H9 (cell line): ENCODE measurements around the gene CAMTA1. TPM values are rescaled to one million over a fixed set of nuclear protein-coding genes. Genes with fewer than 3 reads are reported as not detected.
A peak's percentile ranks its signal among the peaks of the same experiment; 100 is the strongest.
"Not testable (repeated sequence)": the region's sequence is repeated elsewhere in the genome, so short reads cannot be mapped to it uniquely, and the experiment has no call there.

Experiments
- DNase-seq: peaks from one replicate; pipeline ENCODE4 v3.0.0-alpha.2; 2017
- H2AFZ ChIP-seq: one replicate; pipeline ENCODE4 v1.6.1; 2013; ENCODE audit warnings: mild to moderate bottlenecking, low read length, control low read depth, moderate library complexity
- H2AK5ac ChIP-seq: 2 replicates; pipeline ENCODE4 v1.6.1; 2013; ENCODE audit warnings: low read length, control low read depth, mixed read lengths; ENCODE audit not compliant: insufficient read length
- H2BK120ac ChIP-seq: one replicate; pipeline ENCODE4 v1.6.1; 2013; ENCODE audit warnings: low read depth, mild to moderate bottlenecking, low read length, control low read depth, inconsistent platforms; ENCODE audit not compliant: poor library complexity, severe bottlenecking
- H2BK12ac ChIP-seq: 2 replicates; pipeline ENCODE4 v1.6.1; 2013; ENCODE audit warnings: low read length, control low read depth, mixed read lengths, low read depth; ENCODE audit not compliant: insufficient read length
- H2BK15ac ChIP-seq: 2 replicates; pipeline ENCODE4 v1.6.1; 2013; ENCODE audit warnings: low read depth, low read length, control low read depth
- H2BK20ac ChIP-seq: one replicate; pipeline ENCODE4 v1.6.1; 2013; ENCODE audit warnings: low read depth, mild to moderate bottlenecking, low read length, control low read depth, inconsistent platforms; ENCODE audit not compliant: poor library complexity, severe bottlenecking
- H2BK5ac ChIP-seq: 2 replicates; pipeline ENCODE4 v1.6.1; 2013; ENCODE audit warnings: low read length, control low read depth, mixed read lengths; ENCODE audit not compliant: insufficient read length
- H3K14ac ChIP-seq: 2 replicates; pipeline ENCODE4 v1.6.1; 2013; ENCODE audit warnings: low read length, control low read depth; ENCODE audit not compliant: insufficient read depth
- H3K18ac ChIP-seq: 2 replicates; pipeline ENCODE4 v1.6.1; 2013; ENCODE audit warnings: low read depth, mild to moderate bottlenecking, mixed read lengths, low read length, control low read depth; ENCODE audit not compliant: insufficient read length
- H3K23ac ChIP-seq: 2 replicates; pipeline ENCODE4 v1.6.1; 2013; ENCODE audit warnings: low read length, control low read depth, mixed read lengths, low read depth; ENCODE audit not compliant: insufficient read length
- H3K23me2 ChIP-seq: 2 replicates; pipeline ENCODE4 v1.6.1; 2013; ENCODE audit warnings: low read depth, mild to moderate bottlenecking, mixed read lengths, low read length, control low read depth; ENCODE audit not compliant: insufficient read length, poor library complexity, severe bottlenecking
- H3K27ac ChIP-seq: 2 replicates; pipeline ENCODE4 v1.5.1; 2013; ENCODE audit warnings: low read length, control low read depth, mixed read lengths, low read depth; ENCODE audit not compliant: insufficient read length
- H3K27me3 ChIP-seq: 2 replicates; pipeline ENCODE4 v1.6.1; 2013; ENCODE audit warnings: low read length, control low read depth, inconsistent platforms; ENCODE audit not compliant: insufficient read depth
- H3K4ac ChIP-seq: 2 replicates; pipeline ENCODE4 v1.6.1; 2013; ENCODE audit warnings: low read depth, mild to moderate bottlenecking, control low read depth, inconsistent platforms, low read length, moderate library complexity
- H3K4me1 ChIP-seq: 2 replicates; pipeline ENCODE4 v1.6.1; 2013; ENCODE audit warnings: low read length, control low read depth, inconsistent platforms; ENCODE audit not compliant: insufficient read depth
- H3K4me2 ChIP-seq: 2 replicates; pipeline ENCODE4 v1.6.1; 2013; ENCODE audit warnings: low read length, control low read depth, mixed read lengths; ENCODE audit not compliant: insufficient read length, insufficient read depth
- H3K56ac ChIP-seq: 2 replicates; pipeline ENCODE4 v1.6.1; 2013; ENCODE audit warnings: low read depth, mild to moderate bottlenecking, mixed read lengths, low read length, control low read depth; ENCODE audit not compliant: insufficient read length
- H3K79me1 ChIP-seq: 2 replicates; pipeline ENCODE4 v1.6.1; 2013; ENCODE audit warnings: low read depth, mild to moderate bottlenecking, moderate library complexity, low read length, control low read depth, inconsistent platforms; ENCODE audit not compliant: insufficient read depth, poor library complexity, severe bottlenecking
- H3K79me2 ChIP-seq: 2 replicates; pipeline ENCODE4 v1.6.1; 2013; ENCODE audit warnings: low read length, control low read depth, inconsistent platforms; ENCODE audit not compliant: insufficient read depth
- H3K9ac ChIP-seq: 2 replicates; pipeline ENCODE4 v1.6.1; 2013; ENCODE audit warnings: low read length, control low read depth, mixed read lengths; ENCODE audit not compliant: insufficient read length; ENCODE audit errors: extremely low read depth
- H3K9me3 ChIP-seq: one replicate; pipeline ENCODE4 v1.6.1; 2013; ENCODE audit warnings: low read depth, low read length, inconsistent platforms; ENCODE audit not compliant: control insufficient read depth
- H3T11ph ChIP-seq: one replicate; pipeline ENCODE4 v1.6.1; 2013; ENCODE audit warnings: mild to moderate bottlenecking, low read length, control low read depth, inconsistent platforms
- H4K20me1 ChIP-seq: one replicate; pipeline ENCODE4 v1.6.1; 2013; ENCODE audit not compliant: control insufficient read depth, insufficient read length, insufficient read depth
- H4K5ac ChIP-seq: 2 replicates; pipeline ENCODE4 v1.6.1; 2013; ENCODE audit warnings: low read depth, mild to moderate bottlenecking, mixed read lengths, low read length, control low read depth; ENCODE audit not compliant: insufficient read length
- H4K8ac ChIP-seq: replicated peaks from 2 replicates; pipeline ENCODE4 v1.6.1; 2013; ENCODE audit warnings: low read length, control low read depth, mixed read lengths, low read depth; ENCODE audit not compliant: insufficient read length
- H4K91ac ChIP-seq: 2 replicates; pipeline ENCODE4 v1.6.1; 2013; ENCODE audit warnings: low read depth, mild to moderate bottlenecking, moderate library complexity, mixed read lengths, low read length, control low read depth; ENCODE audit not compliant: insufficient read length
- H3K27ac Mint-ChIP-seq, 3 experiments: 2 replicates in 2 of 3; 3 replicates in 1 of 3; pipeline ENCODE4 v1.8.0; 2020 to 2021; ENCODE audit warnings: mixed read lengths in 3 of 3, mild to moderate bottlenecking in 1 of 3, moderate library complexity in 1 of 3
- H3K27me3 Mint-ChIP-seq: 2 replicates; pipeline ENCODE4 v1.8.0; 2021; ENCODE audit warnings: low read depth, mild to moderate bottlenecking, moderate library complexity, mixed read lengths
- H3K36me3 Mint-ChIP-seq, 3 experiments: 2 replicates in 2 of 3; 3 replicates in 1 of 3; pipeline ENCODE4 v1.8.0; 2020 to 2021; ENCODE audit warnings: low read depth in 3 of 3, mixed read lengths in 3 of 3; ENCODE audit not compliant: insufficient read depth in 1 of 3
- H3K4me1 Mint-ChIP-seq, 2 experiments: 2 replicates each; pipeline ENCODE4 v1.8.0; 2020; ENCODE audit warnings: mixed read lengths in 2 of 2
- H3K4me3 Mint-ChIP-seq, 2 experiments: 2 replicates in 1 of 2; 3 replicates in 1 of 2; pipeline ENCODE4 v1.8.0; 2020 to 2021; ENCODE audit warnings: mild to moderate bottlenecking in 2 of 2, mixed read lengths in 2 of 2, moderate library complexity in 1 of 2
- H3K9me3 Mint-ChIP-seq, 2 experiments: 2 replicates in 1 of 2; 3 replicates in 1 of 2; pipeline ENCODE4 v1.8.0; 2020; ENCODE audit warnings: mild to moderate bottlenecking in 2 of 2, mixed read lengths in 2 of 2, moderate library complexity in 1 of 2
- CTCF ChIP-seq: fragments of 200-600 bp; sonication (generic); conservative IDR thresholded peaks from 3 replicates; pipeline ENCODE4 v1.8.0; 2021; ENCODE audit warnings: antibody characterized with exemption, mild to moderate bottlenecking
- WGBS: extraction: QIAGEN DNeasy Blood & Tissue Kit; methylation state at CpG from one replicate; pipeline ENCODE4 v1.1.7; 2013; ENCODE audit warnings: missing lambda C conversion rate, low lambda C conversion rate, mixed read lengths; ENCODE audit not compliant: insufficient read length; ENCODE audit errors: extremely low coverage; 5-methylcytosine and 5-hydroxymethylcytosine counted together
- total RNA-seq: library from RNA; stranded (reverse); gene quantifications from 2 replicates; pipeline ENCODE4 v1.2.1, GENCODE V29; 2021

The CAMTA1 gene
- total RNA-seq, 1 experiment from 2014 or later: 115 TPM

- no peak overlapping the region for H3K27ac Mint-ChIP-seq
These were observed 46.1 kb downstream of the CAMTA1 start for GRCh38 chr1:6831366-6831765.

GRCh38 chr1:6832006-6832405 lies 46.8 kb downstream of the CAMTA1 start:
- H2AFZ ChIP-seq, H3K18ac ChIP-seq, H3T11ph ChIP-seq, H3K56ac ChIP-seq, H4K5ac ChIP-seq, H3K9ac ChIP-seq, H3K14ac ChIP-seq, H2BK5ac ChIP-seq, DNase-seq, H2AK5ac ChIP-seq, H4K8ac ChIP-seq, H4K91ac ChIP-seq, H3K23ac ChIP-seq, H3K4me1 ChIP-seq, H3K27ac ChIP-seq, H3K9me3 ChIP-seq, H2BK120ac ChIP-seq, H3K79me2 ChIP-seq, H2BK15ac ChIP-seq, H4K20me1 ChIP-seq, H2BK20ac ChIP-seq, H3K4me3 Mint-ChIP-seq, H3K4ac ChIP-seq, H3K4me2 ChIP-seq, H2BK12ac ChIP-seq, H3K9me3 Mint-ChIP-seq, H3K23me2 ChIP-seq, H3K27me3 ChIP-seq, H3K27me3 Mint-ChIP-seq: not testable (repeated sequence)
- WGBS: no CpG with 5 or more reads among the region's 2 CpGs
- Mint-ChIP-seq H3K4me1 (peaks cover 8 to 11% of the 10 kb centered on the region in 2 experiments), H3K27ac (peak overlapping the region in 2 of 3 experiments; percentile 15 to 81; a peak in 2 of 7 replicates), H3K36me3 (peaks cover 6 to 23% (median 13%) of the 10 kb centered on the region in 3 experiments; a peak in 6 of 7 replicates)
- H3K79me1 ChIP-seq: peaks cover 18% of the 10 kb centered on the region

More at GRCh38 chr1:6831366-6831765, 46.1 kb downstream of the CAMTA1 start:
- Histone ChIP-seq H3K18ac (no peak overlapping the region), H2BK120ac (no peak overlapping the region), H4K91ac (no peak overlapping the region), H2BK5ac (no peak overlapping the region), H3K23ac (no peak overlapping the region), H3K9ac (no peak overlapping the region), H2AK5ac (no peak overlapping the region), H2BK15ac (no peak overlapping the region), H3K79me2 (peaks cover 1% of the 10 kb centered on the region; the same call in 1 of the 2 replicates), H3K27me3 (no peaks in the 10 kb centered on the region), H3K23me2 (no peaks in the 10 kb centered on the region), H4K20me1 (no peaks in the 10 kb centered on the region), H3K4ac (no peak overlapping the region), H3K79me1 (peaks cover 16% of the 10 kb centered on the region), H3K56ac (no peak overlapping the region), H3K14ac (no peak overlapping the region), H4K5ac (no peak overlapping the region), H2BK12ac (no peak overlapping the region), H3K27ac (no peak overlapping the region), H2AFZ (no peak overlapping the region), H3T11ph (no peak overlapping the region), H3K9me3 (no peaks in the 10 kb centered on the region), H3K4me2 (no peak overlapping the region), H4K8ac (no peak overlapping the region), H2BK20ac (no peak overlapping the region), H3K4me1 (no peaks in the 10 kb centered on the region)
- Mint-ChIP-seq H3K4me3 (no peak overlapping the region), H3K9me3 (no peaks in the 10 kb centered on the region), H3K36me3 (peaks cover 6 to 22% (median 11%) of the 10 kb centered on the region in 3 experiments; a peak in 6 of 7 replicates), H3K4me1 (peaks cover 9 to 12% of the 10 kb centered on the region in 2 experiments), H3K27me3 (no peaks in the 10 kb centered on the region; the same call in 1 of the 2 replicates)
- DNase-seq: no peak
- TF ChIP-seq CTCF: no peak
- no CpG with 5 or more reads among the region's 1 CpG for WGBS
